Upper lobe of left lung (tissue), 4 donors: ENCODE results near the gene GABRG3.

Source experiments
- EP300 ChIP-seq, 4 donors: sonication (generic); formaldehyde crosslinking; IDR thresholded peaks; one replicate each; pipeline ENCODE4 v1.5.1; 2017; ENCODE audit warnings: antibody characterized with exemption in 4 of 4, control low read depth in 2 of 4
- POLR2A ChIP-seq, 4 donors: fragments of 450-650 bp; IDR thresholded peaks; one replicate each; pipeline ENCODE4 v1.5.1; 2016 to 2017; ENCODE audit warnings: antibody characterized with exemption in 4 of 4, mild to moderate bottlenecking in 2 of 4
- POLR2AphosphoS5 ChIP-seq, 2 donors: sonication (generic); formaldehyde crosslinking; IDR thresholded peaks; one replicate each; pipeline ENCODE4 v1.5.1; 2017; ENCODE audit warnings: antibody characterized with exemption in 2 of 2
- TF ChIP-seq, protein P1 (sequence below), 6 experiments: fragments of 450-650 bp in 4 of 6; fragments of 200-600 bp in 2 of 6; sonication (generic) in 2 of 6; IDR thresholded peaks; one replicate each; pipeline ENCODE4 v1.5.1; 2016 to 2019; ENCODE audit warnings: antibody characterized with exemption in 6 of 6

- TF ChIP-seq, protein P1, sequence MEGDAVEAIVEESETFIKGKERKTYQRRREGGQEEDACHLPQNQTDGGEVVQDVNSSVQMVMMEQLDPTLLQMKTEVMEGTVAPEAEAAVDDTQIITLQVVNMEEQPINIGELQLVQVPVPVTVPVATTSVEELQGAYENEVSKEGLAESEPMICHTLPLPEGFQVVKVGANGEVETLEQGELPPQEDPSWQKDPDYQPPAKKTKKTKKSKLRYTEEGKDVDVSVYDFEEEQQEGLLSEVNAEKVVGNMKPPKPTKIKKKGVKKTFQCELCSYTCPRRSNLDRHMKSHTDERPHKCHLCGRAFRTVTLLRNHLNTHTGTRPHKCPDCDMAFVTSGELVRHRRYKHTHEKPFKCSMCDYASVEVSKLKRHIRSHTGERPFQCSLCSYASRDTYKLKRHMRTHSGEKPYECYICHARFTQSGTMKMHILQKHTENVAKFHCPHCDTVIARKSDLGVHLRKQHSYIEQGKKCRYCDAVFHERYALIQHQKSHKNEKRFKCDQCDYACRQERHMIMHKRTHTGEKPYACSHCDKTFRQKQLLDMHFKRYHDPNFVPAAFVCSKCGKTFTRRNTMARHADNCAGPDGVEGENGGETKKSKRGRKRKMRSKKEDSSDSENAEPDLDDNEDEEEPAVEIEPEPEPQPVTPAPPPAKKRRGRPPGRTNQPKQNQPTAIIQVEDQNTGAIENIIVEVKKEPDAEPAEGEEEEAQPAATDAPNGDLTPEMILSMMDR (IDR thresholded peaks at IDR 0.05), result no peak
- no peak for TF ChIP-seq POLR2A (IDR thresholded peaks at IDR 0.05)
- TF ChIP-seq EP300 (IDR thresholded peaks at IDR 0.05), result no peak
- no peak for TF ChIP-seq POLR2AphosphoS5 (IDR thresholded peaks at IDR 0.05)
Observed at GRCh38 chr15:27464941-27465612, 494.1 kb downstream of the GABRG3 start.
